ENCODE measurements around the gene LRRC51. TPM values are rescaled to one million over a fixed set of nuclear protein-coding genes. Genes with fewer than 3 reads are reported as not detected.

LRRC51 gene
- polyA plus RNA-seq, 1 donor, result 10.9 TPM

DNA sequence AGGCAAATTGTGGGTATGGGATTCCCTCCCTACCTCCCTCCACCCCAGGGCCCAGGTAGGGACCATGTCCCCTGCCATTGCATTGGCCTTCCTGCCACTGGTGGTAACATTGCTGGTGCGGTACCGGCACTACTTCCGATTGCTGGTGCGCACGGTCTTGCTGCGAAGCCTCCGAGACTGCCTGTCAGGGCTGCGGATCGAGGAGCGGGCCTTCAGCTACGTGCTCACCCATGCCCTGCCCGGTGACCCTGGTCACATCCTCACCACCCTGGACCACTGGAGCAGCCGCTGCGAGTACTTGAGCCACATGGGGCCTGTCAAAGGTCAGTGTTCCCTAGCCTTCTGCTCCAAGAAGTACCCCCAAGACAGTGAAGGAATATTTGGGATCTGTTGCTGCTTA lies 25.2 kb downstream of the LRRC51 start, which contains the start of gene TOMT:
TOMT (plus strand) TSS at position 37 of the 400 bp plus-strand sequence; CDS start at position 65, 28 bp downstream.
- H3K27me3 ChIP-seq (ENCODE audit: control insufficient read depth, insufficient read depth, low read length), result no peaks in the 10 kb centered on the region
- peaks cover 16% of the 10 kb centered on the region for H3K4me1 ChIP-seq (ENCODE audit: control insufficient read depth, insufficient read depth, low read length)
- DNase-seq, result no peak
- no CpG with 5 or more reads among the region's 14 CpGs for WGBS (ENCODE audit: insufficient coverage, low lambda C conversion rate)
- H3K4me3 ChIP-seq (ENCODE audit: low read length), result no peak within 1 kb of the TSS
- peaks cover 21% of the 10 kb centered on the region for H3K36me3 ChIP-seq (ENCODE audit: control insufficient read depth, insufficient read depth, low read length)
- H3K27ac ChIP-seq (ENCODE audit: low read length), result no peak within 1 kb of the TSS
- H3K9me3 ChIP-seq (ENCODE audit: control insufficient read depth, low read depth, low read length), result no peaks in the 10 kb centered on the region

DNA sequence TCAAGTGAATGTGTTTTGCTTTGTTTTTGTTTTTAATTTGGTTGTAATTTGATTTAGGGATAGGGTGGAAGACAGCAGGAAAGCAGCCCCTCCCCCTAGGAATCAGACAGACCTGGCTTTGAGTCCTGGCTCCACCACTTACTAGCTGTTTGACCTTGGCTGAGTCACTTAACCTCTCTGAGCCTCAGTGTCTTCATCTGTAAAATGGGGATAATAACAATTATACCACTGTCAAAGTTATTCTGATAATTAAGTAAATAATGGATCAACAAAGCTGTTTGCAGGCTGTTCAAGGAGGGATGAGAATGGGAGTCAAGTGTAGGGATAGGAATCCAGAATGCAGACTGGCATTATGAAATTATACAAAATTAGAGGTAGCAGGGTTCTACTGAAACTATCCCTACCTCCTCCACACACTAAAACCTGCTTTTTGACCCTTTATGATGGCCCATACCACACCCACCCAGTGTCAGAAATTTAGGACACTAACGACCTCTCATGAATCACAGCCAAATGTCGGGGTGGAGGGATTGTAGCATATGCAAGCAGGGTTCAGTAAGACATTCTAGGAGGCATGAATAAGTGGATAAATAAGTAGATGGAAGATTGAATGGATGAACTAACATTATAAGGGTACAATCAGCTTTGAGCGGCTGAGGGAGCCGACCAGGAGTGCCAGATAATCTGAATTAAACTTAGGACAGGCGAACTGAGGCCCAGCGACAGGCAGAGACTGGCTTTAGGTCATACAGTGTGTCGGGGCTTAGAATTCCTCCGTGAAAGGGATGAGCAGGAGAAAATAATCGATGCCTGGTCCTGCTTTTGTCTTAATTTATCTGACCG lies 30.9 kb downstream of the LRRC51 start:
- DNase-seq, result no peak
- WGBS (ENCODE audit: insufficient coverage, low lambda C conversion rate), result no CpG with 5 or more reads among the region's 10 CpGs
- H3K27ac ChIP-seq (ENCODE audit: low read length), result peak overlapping the region; percentile 98
- H3K9me3 ChIP-seq (ENCODE audit: control insufficient read depth, low read depth, low read length), result no peaks in the 10 kb centered on the region
- no peaks in the 10 kb centered on the region for H3K27me3 ChIP-seq (ENCODE audit: control insufficient read depth, insufficient read depth, low read length)
- peak overlapping the region; percentile 57 for H3K4me3 ChIP-seq (ENCODE audit: low read length)
- H3K36me3 ChIP-seq (ENCODE audit: control insufficient read depth, insufficient read depth, low read length), result peaks cover 18% of the 10 kb centered on the region
- peaks cover 10% of the 10 kb centered on the region for H3K4me1 ChIP-seq (ENCODE audit: control insufficient read depth, insufficient read depth, low read length)

- Histone ChIP-seq H3K4me3 (ENCODE audit: low read length) (peak within 1 kb of the TSS; percentile 57), H3K27me3 (ENCODE audit: control insufficient read depth, insufficient read depth, low read length) (no peaks in the 10 kb centered on the region), H3K36me3 (ENCODE audit: control insufficient read depth, insufficient read depth, low read length) (peaks cover 18% of the 10 kb centered on the region), H3K27ac (ENCODE audit: low read length) (peak within 1 kb of the TSS; percentile 98), H3K4me1 (ENCODE audit: control insufficient read depth, insufficient read depth, low read length) (peaks cover 10% of the 10 kb centered on the region), H3K9me3 (ENCODE audit: control insufficient read depth, low read depth, low read length) (no peaks in the 10 kb centered on the region)
- 8% methylated on average over 2 of the region's 49 CpGs for WGBS (ENCODE audit: insufficient coverage, low lambda C conversion rate)
- DNase-seq, result peak; percentile 99 to 100
Observed at GRCh38 chr11:72112143-72112977, 31.7 kb downstream of the LRRC51 start, which contains the start of gene ANAPC15. Gene ANAPC15, minus strand, starts transcription at chr11:72112695. Its CDS starts 1,419 bp downstream, at chr11:72111276.

- no peaks in the 10 kb centered on the region for H3K27me3 ChIP-seq (ENCODE audit: control insufficient read depth, insufficient read depth, low read length)
- H3K27ac ChIP-seq (ENCODE audit: low read length), result peak overlapping the region; percentile 98
- H3K4me1 ChIP-seq (ENCODE audit: control insufficient read depth, insufficient read depth, low read length), result peaks cover 10% of the 10 kb centered on the region
- DNase-seq, result peak in 1 of 2 donors; percentile 17
- H3K36me3 ChIP-seq (ENCODE audit: control insufficient read depth, insufficient read depth, low read length), result peaks cover 18% of the 10 kb centered on the region
- H3K9me3 ChIP-seq (ENCODE audit: control insufficient read depth, low read depth, low read length), result no peaks in the 10 kb centered on the region
- whole genome bisulfite sequencing (ENCODE audit: insufficient coverage, low lambda C conversion rate), result no CpG with 5 or more reads among the region's 9 CpGs
- peak overlapping the region; percentile 57 for H3K4me3 ChIP-seq (ENCODE audit: low read length)
Observed at GRCh38 chr11:72112978-72113808, 32.5 kb downstream of the LRRC51 start.

DNA sequence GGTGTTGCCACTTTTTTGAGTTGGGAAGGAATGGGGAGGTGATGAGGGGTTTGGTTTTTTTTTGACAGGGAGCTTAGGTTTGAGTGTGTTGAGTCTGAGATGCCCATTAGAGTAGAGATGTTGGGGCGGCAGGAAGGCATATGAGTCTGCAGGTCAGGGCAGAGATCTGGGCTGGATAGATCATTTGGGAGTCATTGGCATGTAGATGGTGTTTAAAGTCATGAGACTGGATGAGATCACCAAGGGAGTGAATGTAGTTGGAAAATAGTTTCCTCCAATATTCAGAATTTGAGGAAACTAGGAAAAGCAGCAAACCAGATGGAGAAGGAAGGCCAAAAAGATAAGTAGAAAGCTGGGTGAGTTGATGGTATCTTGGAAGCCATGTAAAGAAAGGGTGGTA lies 33.9 kb downstream of the LRRC51 start:
- H3K4me1 ChIP-seq (ENCODE audit: control insufficient read depth, insufficient read depth, low read length), result peaks cover 10% of the 10 kb centered on the region
- peaks cover 9% of the 10 kb centered on the region for H3K36me3 ChIP-seq (ENCODE audit: control insufficient read depth, insufficient read depth, low read length)
- DNase-seq, result no peak
- H3K27me3 ChIP-seq (ENCODE audit: control insufficient read depth, insufficient read depth, low read length), result no peaks in the 10 kb centered on the region
- no peaks in the 10 kb centered on the region for H3K9me3 ChIP-seq (ENCODE audit: control insufficient read depth, low read depth, low read length)
- WGBS (ENCODE audit: insufficient coverage, low lambda C conversion rate), result no CpG with 5 or more reads among the region's 1 CpG
- H3K4me3 ChIP-seq (ENCODE audit: low read length), result no peak overlapping the region
- H3K27ac ChIP-seq (ENCODE audit: low read length), result no peak overlapping the region

- 86% methylated on average over 1 of the region's 6 CpGs for WGBS (ENCODE audit: insufficient coverage, low lambda C conversion rate)
- no peaks in the 10 kb centered on the region for H3K9me3 ChIP-seq (ENCODE audit: control insufficient read depth, low read depth, low read length)
- H3K4me1 ChIP-seq (ENCODE audit: control insufficient read depth, insufficient read depth, low read length), result peaks cover 10% of the 10 kb centered on the region
- H3K27ac ChIP-seq (ENCODE audit: low read length), result no peak overlapping the region
- DNase-seq, result no peak
- H3K4me3 ChIP-seq (ENCODE audit: low read length), result no peak overlapping the region
- no peaks in the 10 kb centered on the region for H3K36me3 ChIP-seq (ENCODE audit: control insufficient read depth, insufficient read depth, low read length)
- no peaks in the 10 kb centered on the region for H3K27me3 ChIP-seq (ENCODE audit: control insufficient read depth, insufficient read depth, low read length)
Observed at GRCh38 chr11:72116019-72116755, 35.5 kb downstream of the LRRC51 start.

DNA sequence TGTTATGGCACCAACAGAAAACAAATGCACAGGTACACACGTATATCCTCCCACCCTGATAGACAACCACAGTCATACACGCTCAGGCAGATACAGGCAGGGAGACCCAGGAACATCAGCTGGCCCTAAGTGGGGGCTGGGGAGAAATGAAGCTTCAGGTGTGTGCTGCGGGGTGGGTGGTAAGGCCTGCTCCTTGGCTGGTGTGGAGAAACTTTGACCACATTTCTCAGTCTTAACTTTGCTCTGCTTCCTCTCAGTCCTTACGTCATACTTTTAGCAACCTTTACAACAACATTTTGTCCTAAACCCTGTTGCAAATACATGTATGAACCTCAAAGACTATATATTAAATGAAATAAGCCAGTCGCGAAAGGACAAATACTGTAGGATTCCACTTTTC lies 38.5 kb downstream of the LRRC51 start:
- 92% methylated on average over 2 of the region's 6 CpGs for WGBS (ENCODE audit: insufficient coverage, low lambda C conversion rate)
- no peaks in the 10 kb centered on the region for H3K4me1 ChIP-seq (ENCODE audit: control insufficient read depth, insufficient read depth, low read length)

DNA sequence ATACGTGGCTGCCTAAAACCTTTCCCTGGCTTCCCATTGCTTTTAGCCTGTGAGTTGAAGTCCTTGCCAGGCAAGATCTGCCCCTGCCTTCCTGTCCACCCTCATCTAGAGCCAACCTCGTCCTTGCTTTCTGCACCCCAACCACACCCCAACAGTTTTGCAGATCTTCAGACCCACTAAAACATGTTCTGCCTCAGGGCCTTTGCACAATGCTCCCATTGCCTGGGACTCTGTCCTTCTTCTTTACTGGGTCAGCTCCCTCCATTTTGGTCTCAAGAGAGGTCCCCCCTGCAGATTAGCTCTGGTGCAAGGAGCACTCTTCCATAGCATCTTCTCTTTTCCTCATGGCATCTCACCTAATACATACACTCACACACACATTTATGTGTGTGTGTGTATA lies 40.3 kb downstream of the LRRC51 start:
- H3K36me3 ChIP-seq (ENCODE audit: control insufficient read depth, insufficient read depth, low read length), result no peaks in the 10 kb centered on the region
- H3K27me3 ChIP-seq (ENCODE audit: control insufficient read depth, insufficient read depth, low read length), result no peaks in the 10 kb centered on the region
- H3K27ac ChIP-seq (ENCODE audit: low read length), result no peak overlapping the region
- WGBS (ENCODE audit: insufficient coverage, low lambda C conversion rate), result no CpG with 5 or more reads among the region's 2 CpGs
- no peak overlapping the region for H3K4me3 ChIP-seq (ENCODE audit: low read length)
- DNase-seq, result no peak
- H3K9me3 ChIP-seq (ENCODE audit: control insufficient read depth, low read depth, low read length), result peaks cover 3% of the 10 kb centered on the region
- no peaks in the 10 kb centered on the region for H3K4me1 ChIP-seq (ENCODE audit: control insufficient read depth, insufficient read depth, low read length)

More for the DNA sequence above, 38.5 kb downstream of the LRRC51 start:
- no peak for DNase-seq
- no peaks in the 10 kb centered on the region for H3K36me3 ChIP-seq (ENCODE audit: control insufficient read depth, insufficient read depth, low read length)
- peaks cover 3% of the 10 kb centered on the region for H3K9me3 ChIP-seq (ENCODE audit: control insufficient read depth, low read depth, low read length)
- no peak overlapping the region for H3K27ac ChIP-seq (ENCODE audit: low read length)
- H3K4me3 ChIP-seq (ENCODE audit: low read length), result no peak overlapping the region
- H3K27me3 ChIP-seq (ENCODE audit: control insufficient read depth, insufficient read depth, low read length), result no peaks in the 10 kb centered on the region

DNA sequence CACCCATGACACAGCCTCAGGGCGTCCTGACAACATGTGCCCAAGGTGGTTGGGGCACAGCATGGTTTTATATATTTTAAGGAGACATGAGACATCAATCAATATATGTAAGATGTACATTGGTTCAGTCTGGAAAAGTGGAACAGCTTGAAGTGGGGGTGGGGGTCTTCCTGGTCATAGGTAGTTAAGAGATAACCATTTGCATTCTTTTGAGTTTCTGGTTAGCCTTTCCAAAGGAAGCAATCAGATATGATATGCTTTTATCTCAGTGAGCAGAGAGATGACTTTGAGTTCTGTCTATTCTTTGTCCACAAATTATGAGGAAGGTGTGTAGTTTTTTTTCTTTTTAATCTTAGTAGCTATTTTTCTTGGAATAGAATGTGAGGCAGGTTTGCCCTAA lies 42.0 kb downstream of the LRRC51 start:
- WGBS (ENCODE audit: insufficient coverage, low lambda C conversion rate), result no CpG with 5 or more reads among the region's 1 CpG
- DNase-seq, result no peak

More for the DNA sequence above, 42.0 kb downstream of the LRRC51 start:
- Histone ChIP-seq H3K27me3 (ENCODE audit: control insufficient read depth, insufficient read depth, low read length) (no peaks in the 10 kb centered on the region), H3K4me1 (ENCODE audit: control insufficient read depth, insufficient read depth, low read length) (no peaks in the 10 kb centered on the region), H3K27ac (ENCODE audit: low read length) (no peak overlapping the region), H3K9me3 (ENCODE audit: control insufficient read depth, low read depth, low read length) (peaks cover 3% of the 10 kb centered on the region), H3K36me3 (ENCODE audit: control insufficient read depth, insufficient read depth, low read length) (no peaks in the 10 kb centered on the region), H3K4me3 (ENCODE audit: low read length) (no peak overlapping the region)
